Brain microvascular endothelial cell (primary cell): ENCODE measurements around the gene OPTC.
A peak's percentile ranks its signal among the peaks of the same experiment; 100 is the strongest.

Experiments
- DNase-seq: peaks from one replicate; pipeline ENCODE4 v3.0.0-alpha.2; 2020
- H3K27ac ChIP-seq: fragments of 250-450 bp; sonication (Bioruptor Pico); 2 replicates; pipeline ENCODE4 v1.5.1; 2020; ENCODE audit warnings: mild to moderate bottlenecking, moderate library complexity
- H3K27me3 ChIP-seq: fragments of 250-450 bp; sonication (Bioruptor Pico); replicated peaks from 2 replicates; pipeline ENCODE4 v1.5.1; 2020; ENCODE audit warnings: mild to moderate bottlenecking
- H3K36me3 ChIP-seq: fragments of 250-450 bp; sonication (Bioruptor Pico); replicated peaks from 2 replicates; pipeline ENCODE4 v1.5.1; 2020; ENCODE audit warnings: mild to moderate bottlenecking
- H3K4me3 ChIP-seq: 2 replicates; pipeline ENCODE4 v1.5.1; 2011; ENCODE audit warnings: low read depth, mild to moderate bottlenecking, control low read depth, low read length, moderate library complexity
- CTCF ChIP-seq: IDR thresholded peaks from 2 replicates; pipeline ENCODE4 v1.5.1; 2011; ENCODE audit warnings: low read depth, mild to moderate bottlenecking, moderate library complexity, low read length, control low read depth, inconsistent platforms; ENCODE audit errors: missing control alignments
- in situ Hi-C: cut with HindIII; loops from 2 replicates; pipeline ENCODE4 v1.10.0; 2017; ENCODE audit warnings: low sequenced_read_pairs, low pct_ligation_motif_present

Gene OPTC

DNA sequence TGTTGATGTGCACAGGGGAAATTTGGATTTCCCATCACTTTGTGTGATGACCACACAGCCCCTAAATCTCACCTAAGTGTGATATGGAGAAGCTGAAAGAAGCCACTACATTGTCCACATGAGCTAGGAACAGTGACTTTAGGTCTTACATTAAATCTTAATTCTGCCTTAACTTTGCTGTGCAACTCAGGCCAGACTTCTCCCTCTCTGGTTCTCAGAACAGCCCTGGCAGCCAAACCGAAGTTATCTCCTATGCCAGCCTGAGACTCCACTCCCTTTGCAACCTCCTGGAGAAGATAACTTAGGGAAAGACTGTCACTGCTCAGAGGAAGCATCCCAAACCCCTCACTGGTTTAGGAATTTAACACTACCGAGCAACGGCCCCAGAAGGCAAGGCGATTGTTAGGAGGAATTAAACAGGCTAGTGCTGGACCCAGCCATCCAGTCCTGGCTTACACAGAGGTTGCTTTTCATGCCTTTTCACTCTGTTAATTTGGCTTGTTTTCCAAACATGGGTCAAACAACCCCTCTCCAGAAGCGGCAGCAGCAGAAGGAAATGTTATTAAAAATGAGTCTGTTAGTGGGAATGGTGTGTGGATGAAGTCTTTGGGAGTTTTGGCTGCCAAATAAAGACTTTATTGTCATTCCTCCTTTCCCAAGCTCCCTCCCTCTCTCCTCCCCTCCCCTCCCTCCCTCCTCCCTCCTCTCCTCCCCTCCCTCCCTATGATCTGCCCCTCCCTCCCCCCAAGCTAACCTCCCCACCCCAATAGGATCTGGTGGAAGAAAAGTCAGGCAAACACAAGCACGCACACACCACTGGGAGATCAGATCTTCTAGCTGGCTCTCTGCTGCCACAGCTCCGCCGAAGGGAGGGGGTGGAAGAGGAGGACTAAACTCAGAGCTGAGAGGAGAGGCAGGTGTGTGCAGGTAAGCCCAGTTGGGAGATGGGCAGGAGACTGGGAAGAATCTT, 18.7 kb upstream of the OPTC start, which contains the start of gene PRELP:
PRELP (plus strand) TSS at position 795 of the 970 bp plus-strand sequence. CDS start 7,379 bp downstream, outside the sequence.
- DNase-seq = no peak
- Histone ChIP-seq H3K27me3 (peaks cover 20% of the 10 kb centered on the region), H3K27ac (no peak within 1 kb of the TSS), H3K4me3 (no peak within 1 kb of the TSS), H3K36me3 (no peaks in the 10 kb centered on the region)
- TF ChIP-seq CTCF = peak; percentile 4
- in situ Hi-C loops = no loop called here

DNA sequence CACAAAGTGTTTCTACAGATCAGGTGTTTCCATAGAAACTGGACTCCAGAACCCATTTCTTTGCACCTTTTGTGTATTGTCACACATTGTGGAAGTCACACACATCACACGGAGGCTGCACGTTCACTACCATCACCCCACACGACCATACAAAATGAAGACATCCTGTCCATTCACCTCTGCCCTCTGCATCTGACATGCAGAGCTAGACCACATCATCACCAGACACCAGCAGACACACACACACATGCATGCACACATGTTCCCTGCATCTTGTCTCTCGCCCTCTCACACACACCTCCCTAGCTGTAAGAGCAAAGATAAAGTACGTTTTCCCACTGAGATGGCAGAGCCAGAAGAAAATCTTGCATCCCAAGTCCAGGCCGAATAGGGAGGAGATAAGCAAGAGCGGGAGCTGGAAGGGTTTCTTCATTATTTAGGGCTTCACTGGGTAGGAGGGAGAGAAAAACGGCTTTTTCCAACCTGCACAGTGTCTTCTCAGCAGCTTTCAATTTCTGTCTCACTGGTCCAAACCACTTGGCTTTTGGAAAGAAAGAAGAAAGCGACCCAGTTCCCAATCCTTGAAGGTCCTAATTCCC, 17.6 kb upstream of the OPTC start:
- no peak overlapping the region for H3K4me3 ChIP-seq
- H3K27ac ChIP-seq = no peak overlapping the region
- TF ChIP-seq CTCF = no peak
- peaks cover 20% of the 10 kb centered on the region for H3K27me3 ChIP-seq
- H3K36me3 ChIP-seq = no peaks in the 10 kb centered on the region
- DNase-seq = no peak
- in situ Hi-C loops = no loop called here

GRCh38 chr1:203477748-203478147, 16.2 kb upstream of the OPTC start:
- H3K27me3 ChIP-seq = peaks cover 15% of the 10 kb centered on the region
- H3K36me3 ChIP-seq = no peaks in the 10 kb centered on the region
- TF ChIP-seq CTCF = no peak
- H3K27ac ChIP-seq = no peak overlapping the region
- no peak for DNase-seq
- H3K4me3 ChIP-seq = no peak overlapping the region
- in situ Hi-C loops = no loop called here

DNA sequence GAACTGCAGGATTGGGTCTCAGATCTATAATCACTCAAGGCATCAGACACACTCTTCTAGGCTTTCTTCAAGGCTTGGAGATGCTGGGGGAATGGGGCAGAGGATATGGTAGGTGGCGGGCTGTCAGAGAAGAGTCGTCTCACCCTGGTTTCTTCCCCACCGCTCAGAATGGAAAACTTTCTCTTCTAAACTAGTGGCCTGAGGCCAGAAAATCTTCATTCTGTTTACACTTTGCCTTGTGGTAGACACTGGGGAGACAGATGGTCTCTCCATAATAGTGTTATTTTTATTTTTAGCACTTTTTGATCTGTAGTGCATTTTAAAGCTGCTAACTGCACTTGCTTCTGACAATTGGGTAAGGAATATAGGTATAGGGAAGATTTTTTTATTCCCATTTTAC, 15.7 kb upstream of the OPTC start:
- H3K27me3 ChIP-seq = peaks cover 14% of the 10 kb centered on the region
- H3K27ac ChIP-seq = no peak overlapping the region
- no peaks in the 10 kb centered on the region for H3K36me3 ChIP-seq
- no peak overlapping the region for H3K4me3 ChIP-seq
- DNase-seq = no peak
- TF ChIP-seq CTCF = no peak
- in situ Hi-C loops = no loop called here

DNA sequence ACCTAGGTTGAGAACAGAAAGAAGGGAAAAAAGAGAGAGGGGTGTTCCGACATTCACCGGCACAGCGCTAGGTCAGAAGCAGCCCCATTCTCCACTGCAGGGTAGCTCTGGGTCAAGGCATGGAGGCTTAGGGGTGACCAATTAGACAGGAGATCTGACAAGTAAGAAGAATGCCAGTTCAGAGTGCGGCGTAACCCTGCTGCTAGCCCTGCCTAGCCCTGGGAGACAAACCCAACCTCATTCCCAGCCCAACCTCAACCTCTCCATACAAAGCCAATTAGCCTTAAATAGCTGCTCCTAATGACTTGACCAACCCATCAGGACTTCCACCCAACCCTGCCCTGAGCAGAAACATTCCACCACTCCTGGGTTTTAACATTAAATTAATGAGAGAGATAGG, 15.0 kb upstream of the OPTC start:
- no peaks in the 10 kb centered on the region for H3K36me3 ChIP-seq
- in situ Hi-C loops = no loop called here
- no peak overlapping the region for H3K27ac ChIP-seq
- TF ChIP-seq CTCF = no peak
- no peak overlapping the region for H3K4me3 ChIP-seq
- no peak for DNase-seq
- peaks cover 14% of the 10 kb centered on the region for H3K27me3 ChIP-seq
